H54 (cell line): ENCODE data around the gene OTOF.
A peak's percentile ranks its signal among the peaks of the same experiment; 100 is the strongest.

Source experiments
- DNase-seq: peaks from one replicate; pipeline ENCODE4 v3.0.0; 2011; ENCODE audit warnings: low spot score, mixed read lengths; ENCODE audit not compliant: insufficient read length
- FAIRE-seq: peaks from 3 replicates; lab custom pipeline; 2011; peaks lifted over from hg19 to GRCh38; lab: Jason Lieb, UNC
- POLR2A ChIP-seq: IDR thresholded peaks from 2 replicates; pipeline ENCODE4 v1.6.1; 2011; ENCODE audit warnings: low read depth, mild to moderate bottlenecking, low read length

Gene OTOF

GRCh38 chr2:26477911-26478253 lies at the start of gene OTOF:
Gene OTOF (minus strand): TSS chr2:26478124.
- TF ChIP-seq POLR2A: no peak
- FAIRE-seq: no peak
- DNase-seq: peak; percentile 82

DNA sequence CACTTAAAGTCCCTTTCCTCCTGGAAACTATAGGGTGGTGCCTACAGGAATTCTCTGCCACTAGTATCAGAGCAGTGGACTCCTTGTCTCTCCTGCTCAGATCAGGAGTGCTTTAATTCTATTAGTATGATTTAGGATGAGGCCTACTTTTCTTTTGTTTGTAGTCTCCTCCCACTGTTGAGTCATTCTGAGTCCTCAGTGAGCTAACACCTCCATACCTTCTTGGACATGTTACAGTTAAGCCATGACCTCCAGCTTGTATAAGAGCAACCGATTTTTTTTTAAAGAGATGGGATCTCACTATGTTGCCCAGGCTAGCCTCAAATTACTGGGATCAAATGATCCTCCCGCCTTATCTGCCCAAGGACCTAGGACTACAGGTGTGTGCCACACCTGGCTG lies 48.7 kb upstream of the OTOF start:
- FAIRE-seq (no peak), DNase-seq (no peak)
- TF ChIP-seq POLR2A: no peak

GRCh38 chr2:26526105-26526504 lies 48.2 kb upstream of the OTOF start:
- DNase-seq (no peak), FAIRE-seq (no peak)
- TF ChIP-seq POLR2A: no peak

DNA sequence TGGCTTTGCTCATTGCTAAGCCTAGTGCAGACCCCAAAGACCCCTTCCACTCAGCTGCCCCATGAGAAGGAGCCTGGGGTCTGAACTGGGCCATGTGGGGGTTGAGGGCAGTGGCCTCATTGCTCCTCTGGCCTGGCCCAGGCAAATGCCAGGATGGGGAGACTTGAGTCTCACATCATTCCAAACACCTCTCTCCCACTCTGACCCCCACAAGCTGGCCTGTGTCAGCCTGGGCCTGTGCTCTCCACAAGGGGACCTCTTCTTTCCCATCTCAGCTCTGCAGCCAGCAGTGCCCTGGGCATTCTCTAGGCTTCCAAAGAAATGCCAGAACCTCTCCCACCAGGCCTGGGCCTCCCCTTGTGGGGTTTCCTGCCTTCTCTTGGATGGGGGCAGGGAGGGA lies 45.8 kb upstream of the OTOF start:
- DNase-seq (no peak), FAIRE-seq (no peak)
- TF ChIP-seq POLR2A: no peak

GRCh38 chr2:26522751-26523171 lies 44.8 kb upstream of the OTOF start:
- TF ChIP-seq POLR2A: no peak
- FAIRE-seq: no peak

GRCh38 chr2:26522325-26522724 lies 44.4 kb upstream of the OTOF start:
- FAIRE-seq: no peak
- no peak for TF ChIP-seq POLR2A
- no peak for DNase-seq

More at GRCh38 chr2:26522751-26523171, 44.8 kb upstream of the OTOF start:
- no peak for DNase-seq

DNA sequence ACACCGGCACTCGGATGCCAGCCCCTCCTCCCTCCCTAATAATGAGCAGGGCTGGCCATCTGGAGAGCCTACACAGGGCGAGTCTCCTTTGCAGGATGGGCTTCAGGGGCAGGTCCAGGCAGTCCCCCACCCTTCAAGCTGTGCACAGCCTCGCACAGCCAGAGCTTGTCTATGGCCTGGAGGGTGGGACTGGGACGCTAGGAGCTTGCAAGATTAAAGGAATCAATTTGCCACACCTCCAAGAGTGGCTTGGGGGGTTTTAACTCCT lies 43.9 kb upstream of the OTOF start:
- no peak for FAIRE-seq
- no peak for TF ChIP-seq POLR2A
- DNase-seq: no peak

DNA sequence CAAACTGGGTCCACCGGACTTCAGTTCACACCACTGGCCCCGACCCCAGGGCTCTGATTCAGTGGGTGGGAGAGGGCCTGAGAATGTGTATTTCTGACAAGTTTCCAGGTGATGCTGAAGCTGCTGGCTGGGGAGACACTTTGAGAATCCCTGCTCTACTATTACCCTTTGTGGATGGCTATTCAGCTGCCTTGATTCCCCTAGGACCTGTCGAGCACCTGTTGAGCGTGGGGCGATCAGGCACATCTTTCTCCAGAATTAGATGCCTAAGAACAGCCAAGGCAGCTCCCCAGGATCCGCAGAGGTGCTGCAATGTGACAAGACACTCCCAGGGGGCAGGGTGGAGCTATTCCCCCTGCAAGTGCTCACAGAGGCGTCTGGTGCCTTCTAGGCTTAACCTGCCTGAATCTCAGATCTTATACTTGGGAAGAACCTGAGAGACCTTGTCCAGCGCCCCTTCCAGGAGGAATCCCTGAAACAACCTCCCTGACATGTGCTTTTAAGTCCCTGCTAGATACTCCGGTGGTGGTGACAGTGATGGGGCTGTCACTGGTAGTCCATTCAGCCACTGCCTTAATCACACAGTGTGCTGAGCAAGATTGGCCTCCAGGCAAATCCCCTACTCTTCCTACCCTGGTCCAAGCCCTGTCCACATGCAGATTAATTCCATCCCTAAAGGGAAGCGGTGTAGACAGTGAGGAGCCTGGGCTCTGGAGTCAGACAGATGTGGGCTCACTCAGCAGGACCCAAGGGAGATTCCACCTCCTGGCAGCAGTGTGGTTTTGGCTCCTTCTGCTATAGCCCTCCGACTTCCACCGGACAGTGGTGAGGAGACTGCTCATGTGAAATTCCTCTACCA lies 43.4 kb upstream of the OTOF start:
- TF ChIP-seq POLR2A: no peak
- no peak for DNase-seq
- no peak for FAIRE-seq

- no peak for DNase-seq
- no peak for TF ChIP-seq POLR2A
- FAIRE-seq: no peak
Observed at GRCh38 chr2:26520148-26520449, 42.2 kb upstream of the OTOF start.

DNA sequence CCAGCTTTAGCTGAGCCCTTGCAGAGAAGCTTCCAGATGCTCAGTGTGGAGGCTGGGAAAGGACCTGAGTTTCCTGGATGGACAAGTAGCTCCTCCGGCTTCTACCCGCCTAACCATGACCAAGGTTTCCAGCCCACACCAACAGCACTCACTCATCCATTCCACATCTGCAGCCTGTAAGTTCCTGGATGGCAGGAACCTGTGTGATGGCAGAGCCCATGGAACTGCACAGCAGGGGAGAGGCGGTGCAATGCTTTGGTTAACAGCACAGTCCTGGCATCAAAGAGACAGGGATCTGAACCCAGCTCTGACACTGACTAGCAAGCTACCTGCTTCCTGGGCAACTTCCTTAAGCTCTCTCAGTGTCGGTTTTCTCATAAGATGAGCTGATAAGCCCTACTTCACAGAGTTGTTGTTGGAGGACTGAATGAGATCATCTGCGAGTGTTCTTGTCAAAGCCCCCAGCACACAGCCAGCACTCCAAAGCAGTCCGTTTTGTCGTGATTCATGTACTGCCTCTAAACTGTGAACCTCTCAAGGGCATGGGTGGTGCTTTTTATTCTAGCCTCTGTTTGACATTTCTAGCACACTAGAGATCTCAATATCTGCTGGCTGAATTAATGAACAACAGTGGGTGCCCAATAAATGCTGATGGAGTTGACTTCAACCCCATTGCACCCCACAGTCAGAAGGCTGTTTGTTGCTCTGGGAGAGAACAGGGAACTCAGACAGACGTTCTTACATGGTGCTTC lies 41.6 kb upstream of the OTOF start:
- TF ChIP-seq POLR2A: no peak
- FAIRE-seq: no peak
- no peak for DNase-seq

GRCh38 chr2:26516781-26517180 lies 38.9 kb upstream of the OTOF start:
- DNase-seq (no peak), FAIRE-seq (no peak)
- no peak for TF ChIP-seq POLR2A

GRCh38 chr2:26516246-26516645 lies 38.3 kb upstream of the OTOF start:
- no peak for TF ChIP-seq POLR2A
- DNase-seq (no peak), FAIRE-seq (no peak)

DNA sequence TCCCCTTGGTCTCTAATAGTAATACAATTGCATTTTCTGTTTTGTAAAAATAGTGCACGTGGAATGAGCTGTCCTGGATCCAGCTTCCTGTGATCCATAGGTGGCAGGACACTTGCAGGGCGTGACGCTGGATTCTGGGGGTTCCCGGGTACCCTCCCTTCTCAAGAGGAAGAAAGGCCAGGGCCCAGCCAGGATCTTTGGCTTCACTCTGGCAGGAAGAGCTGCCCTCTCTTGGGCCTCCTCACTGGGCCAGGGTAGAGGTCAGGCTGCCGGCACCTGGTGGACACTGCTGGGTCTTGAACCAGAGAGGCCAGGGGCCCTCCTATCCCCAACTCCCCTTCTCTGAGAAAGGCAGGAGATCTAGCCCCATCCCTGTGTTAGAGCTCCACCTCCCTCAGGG lies 37.8 kb upstream of the OTOF start:
- DNase-seq: no peak
- TF ChIP-seq POLR2A: no peak
- FAIRE-seq: no peak

DNA sequence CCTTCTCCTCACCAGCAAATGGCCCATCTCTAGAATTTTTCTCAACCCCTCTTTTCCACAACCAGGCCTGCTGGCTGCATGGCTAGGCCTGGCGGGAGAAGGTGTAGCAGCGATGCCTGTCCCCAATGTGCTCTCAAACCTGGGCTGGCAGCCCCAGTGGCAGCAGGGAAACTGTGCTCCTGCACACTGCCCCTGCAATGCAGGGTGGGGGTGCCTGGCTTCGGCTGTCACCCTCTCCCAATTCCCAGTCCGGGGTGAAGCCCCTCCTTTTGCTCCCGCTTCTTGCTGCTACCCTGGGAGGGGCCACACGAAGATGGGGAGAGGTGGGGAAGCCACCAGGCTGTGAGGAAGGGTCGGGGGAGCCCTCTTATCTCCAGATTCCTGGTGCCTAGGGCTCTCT lies 36.1 kb upstream of the OTOF start:
- TF ChIP-seq POLR2A: no peak
- no peak for FAIRE-seq

DNA sequence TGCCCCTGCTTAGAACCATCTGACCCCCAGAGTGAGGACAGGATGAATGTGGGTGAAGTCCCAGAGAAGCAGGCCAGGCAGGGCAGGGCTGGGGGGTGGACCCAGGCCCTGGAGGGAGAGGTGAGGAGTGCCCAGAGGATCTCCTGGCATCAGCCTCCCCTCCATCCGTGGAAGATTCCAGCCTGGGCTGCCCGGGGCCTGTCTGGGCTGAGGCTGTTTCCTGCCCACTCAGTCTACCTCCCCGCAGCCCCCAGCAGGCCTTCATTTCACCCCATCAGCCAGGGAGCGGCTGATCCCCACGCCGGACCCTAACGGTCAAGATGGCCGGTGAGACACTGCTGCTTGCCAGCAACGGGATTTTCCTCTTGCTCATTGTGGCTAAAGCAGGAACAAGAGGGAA lies 35.3 kb upstream of the OTOF start:
- FAIRE-seq (no peak), DNase-seq (no peak)
- no peak for TF ChIP-seq POLR2A

More for the DNA sequence above, 36.1 kb upstream of the OTOF start:
- no peak for DNase-seq
